ENCODE data around the gene SOCS4. TPM values are rescaled to one million over a fixed set of nuclear protein-coding genes. Genes with fewer than 3 reads are reported as not detected.
"Not testable (repeated sequence)": the region's sequence is repeated elsewhere in the genome, so short reads cannot be mapped to it uniquely, and the experiment has no call there.

SOCS4 gene
- total RNA-seq, 2 donors from 2014 or later: 15.9 to 23.7 TPM

GRCh38 chr14:55059333-55059732, 32.3 kb downstream of the SOCS4 start:
- Histone ChIP-seq H3K27ac (no peak overlapping the region), H3K4me3 (no peak overlapping the region), H3K4me1 (no peaks in the 10 kb centered on the region), H3K36me3 (no peaks in the 10 kb centered on the region), H3K27me3 (no peaks in the 10 kb centered on the region), H3K9ac (ENCODE audit: low read depth in 2 of 2, low read length in 2 of 2) (no peak overlapping the region), H3K9me3 (no peaks in the 10 kb centered on the region)
- intact Hi-C loops (cut with DNase I): no loop called here
- DNase-seq: no peak
- TF ChIP-seq CTCF (IDR thresholded peaks at IDR 0.05): no peak

- Histone ChIP-seq H3K4me1 (no peaks in the 10 kb centered on the region), H3K4me3 (no peak overlapping the region), H3K9me3 (no peaks in the 10 kb centered on the region), H3K27ac (no peak overlapping the region), H3K27me3 (no peaks in the 10 kb centered on the region), H3K9ac (ENCODE audit: low read depth in 2 of 2, low read length in 2 of 2) (no peak overlapping the region), H3K36me3 (no peaks in the 10 kb centered on the region)
- TF ChIP-seq CTCF (IDR thresholded peaks at IDR 0.05): no peak
- DNase-seq: no peak
- intact Hi-C loops (cut with DNase I): no loop called here
These were observed 35.7 kb downstream of the SOCS4 start for GRCh38 chr14:55062517-55063351.

GRCh38 chr14:55064896-55065295, 37.9 kb downstream of the SOCS4 start:
- H3K27ac ChIP-seq, H3K36me3 ChIP-seq: not testable (repeated sequence)

GRCh38 chr14:55065411-55065810, 38.4 kb downstream of the SOCS4 start:
- Histone ChIP-seq H3K4me1 (no peaks in the 10 kb centered on the region), H3K4me3 (no peak overlapping the region), H3K9me3 (no peaks in the 10 kb centered on the region), H3K36me3 (no peaks in the 10 kb centered on the region), H3K27me3 (no peaks in the 10 kb centered on the region), H3K9ac (ENCODE audit: low read depth in 2 of 2, low read length in 2 of 2) (no peak overlapping the region), H3K27ac (no peak overlapping the region)
- no peak for DNase-seq
- no peak for TF ChIP-seq CTCF (IDR thresholded peaks at IDR 0.05)
- intact Hi-C loops (cut with DNase I): no loop called here

More at GRCh38 chr14:55064896-55065295, 37.9 kb downstream of the SOCS4 start:
- H3K27me3 ChIP-seq; DNase-seq; intact Hi-C loops (cut with DNase I); H3K4me3 ChIP-seq; H3K4me1 ChIP-seq; H3K9ac ChIP-seq (ENCODE audit: low read depth in 2 of 2, low read length in 2 of 2); H3K9me3 ChIP-seq: not testable (repeated sequence)

DNA sequence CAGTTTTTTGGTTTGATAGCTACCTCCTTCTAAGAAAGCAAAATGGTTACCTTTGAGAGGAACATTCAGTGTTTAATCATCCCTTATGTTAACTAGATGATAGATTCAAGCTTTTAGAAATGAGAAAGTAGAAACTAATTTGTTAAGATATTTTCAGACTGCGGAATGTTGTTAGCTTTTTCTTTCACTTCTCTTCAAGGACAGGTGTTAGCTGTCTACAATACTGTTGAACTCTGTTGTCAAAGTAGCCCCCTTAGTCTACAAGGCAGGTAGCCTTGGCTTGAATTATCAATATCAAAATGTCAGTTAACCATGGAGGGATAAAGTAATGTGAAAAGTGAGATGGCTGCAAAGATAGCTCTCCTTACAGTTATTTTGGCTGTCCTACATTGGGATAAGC, 39.2 kb downstream of the SOCS4 start:
- H3K9ac ChIP-seq (ENCODE audit: low read depth in 2 of 2, low read length in 2 of 2): no peak overlapping the region
- no peaks in the 10 kb centered on the region for H3K36me3 ChIP-seq
- H3K27me3 ChIP-seq: no peaks in the 10 kb centered on the region
- no peak for TF ChIP-seq CTCF (IDR thresholded peaks at IDR 0.05)
- no peaks in the 10 kb centered on the region for H3K9me3 ChIP-seq
- H3K4me3 ChIP-seq: no peak overlapping the region
- DNase-seq: no peak
- no peaks in the 10 kb centered on the region for H3K4me1 ChIP-seq
- intact Hi-C loops (cut with DNase I): no loop called here
- no peak overlapping the region for H3K27ac ChIP-seq

- Histone ChIP-seq H3K9ac (ENCODE audit: low read depth in 2 of 2, low read length in 2 of 2) (no peak overlapping the region), H3K27me3 (no peaks in the 10 kb centered on the region), H3K27ac (no peak overlapping the region), H3K9me3 (no peaks in the 10 kb centered on the region), H3K4me1 (no peaks in the 10 kb centered on the region), H3K36me3 (no peaks in the 10 kb centered on the region), H3K4me3 (no peak overlapping the region)
- TF ChIP-seq CTCF (IDR thresholded peaks at IDR 0.05): no peak
- DNase-seq: no peak
- intact Hi-C loops (cut with DNase I): no loop called here
These were observed 44.0 kb downstream of the SOCS4 start for GRCh38 chr14:55070981-55071411.

Data from colonic mucosa (tissue), 4 donors.